HG03575 (cell line): Measurements from ENCODE around the gene DOK5.

ENCODE experiments used
- ATAC-seq: cut with Tn5 transposase; IDR thresholded peaks from one replicate; pipeline ENCODE4 v1.9.1; 2021; ENCODE audit not compliant: unreplicated experiment, insufficient number of reproducible peaks, low FRiP score; ENCODE audit errors: extremely low read depth

Gene DOK5

GRCh38 chr20:54629632-54630031 is 154.2 kb downstream of the DOK5 start:
- no peak for ATAC-seq

DNA sequence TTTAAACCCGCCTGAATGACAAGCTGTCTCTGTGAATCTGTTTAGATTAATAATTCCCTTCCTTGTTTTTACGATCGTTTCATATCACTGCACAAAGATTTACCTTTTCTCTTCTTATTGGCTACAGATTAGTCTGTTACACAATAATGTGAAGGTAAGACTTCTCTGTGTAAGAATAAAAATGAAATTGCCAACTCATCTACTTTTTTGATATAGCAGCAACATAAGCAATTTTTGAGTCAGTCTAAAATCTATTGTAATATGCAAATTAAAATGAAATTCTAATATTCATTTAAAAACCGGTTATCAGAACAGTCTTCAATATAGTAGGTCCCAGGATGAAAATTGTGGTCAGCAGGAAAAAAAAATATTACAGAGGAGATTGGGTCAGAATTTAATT is 155.2 kb downstream of the DOK5 start:
- ATAC-seq, result no peak

- no peak for ATAC-seq
Observed at GRCh38 chr20:54631059-54631458, 155.7 kb downstream of the DOK5 start.

DNA sequence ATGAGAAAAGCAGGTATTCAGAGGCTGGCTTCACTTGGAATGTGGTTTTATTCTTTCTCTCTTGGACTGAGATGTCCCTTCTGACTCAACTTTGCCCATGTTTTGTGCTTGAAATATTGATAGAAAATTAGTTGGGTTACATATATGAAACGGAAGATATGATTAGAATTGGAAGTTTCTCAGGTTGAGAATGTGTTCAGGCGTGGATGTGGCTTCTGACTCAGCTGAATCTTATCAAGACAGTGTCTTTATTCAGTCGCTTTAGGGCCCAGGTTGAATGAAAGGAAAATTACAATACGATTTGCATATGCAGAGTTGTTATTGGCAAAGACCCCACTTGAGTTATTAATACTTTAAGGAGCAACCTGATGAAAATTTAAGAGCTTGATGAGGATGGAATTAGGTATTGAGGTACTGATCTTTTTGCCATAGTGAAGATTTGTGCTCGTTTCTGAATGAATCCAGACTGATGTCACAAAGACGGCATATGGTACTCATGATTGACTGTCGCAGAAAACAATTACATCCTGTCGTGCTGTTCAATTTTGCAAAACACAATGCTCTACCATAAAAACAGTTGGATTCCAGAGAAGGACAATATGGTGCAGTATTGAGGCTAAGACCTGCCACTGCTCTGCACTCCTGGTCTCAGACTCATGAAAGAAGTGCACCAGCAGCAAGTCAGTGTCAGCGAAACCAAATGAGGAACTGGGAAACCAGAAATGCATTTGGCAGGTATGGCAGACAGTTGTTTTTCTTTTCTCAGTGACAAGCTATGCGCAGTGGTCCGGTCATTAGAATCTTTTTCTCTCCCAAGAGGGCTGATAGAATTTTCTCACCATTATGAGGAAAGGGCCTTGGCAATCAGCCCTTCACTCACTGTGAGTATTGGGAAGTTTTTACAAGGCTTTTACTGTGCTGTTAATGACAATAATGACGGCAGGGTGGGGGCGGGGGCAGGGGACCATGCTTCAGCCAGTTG is 158.3 kb downstream of the DOK5 start:
- peak; percentile 84 for ATAC-seq

GRCh38 chr20:54636575-54636974 is 161.2 kb downstream of the DOK5 start:
- ATAC-seq, result no peak

- ATAC-seq, result no peak
Observed at GRCh38 chr20:54639941-54640340, 164.5 kb downstream of the DOK5 start.

- no peak for ATAC-seq
Observed at GRCh38 chr20:54640800-54641199, 165.4 kb downstream of the DOK5 start.

DNA sequence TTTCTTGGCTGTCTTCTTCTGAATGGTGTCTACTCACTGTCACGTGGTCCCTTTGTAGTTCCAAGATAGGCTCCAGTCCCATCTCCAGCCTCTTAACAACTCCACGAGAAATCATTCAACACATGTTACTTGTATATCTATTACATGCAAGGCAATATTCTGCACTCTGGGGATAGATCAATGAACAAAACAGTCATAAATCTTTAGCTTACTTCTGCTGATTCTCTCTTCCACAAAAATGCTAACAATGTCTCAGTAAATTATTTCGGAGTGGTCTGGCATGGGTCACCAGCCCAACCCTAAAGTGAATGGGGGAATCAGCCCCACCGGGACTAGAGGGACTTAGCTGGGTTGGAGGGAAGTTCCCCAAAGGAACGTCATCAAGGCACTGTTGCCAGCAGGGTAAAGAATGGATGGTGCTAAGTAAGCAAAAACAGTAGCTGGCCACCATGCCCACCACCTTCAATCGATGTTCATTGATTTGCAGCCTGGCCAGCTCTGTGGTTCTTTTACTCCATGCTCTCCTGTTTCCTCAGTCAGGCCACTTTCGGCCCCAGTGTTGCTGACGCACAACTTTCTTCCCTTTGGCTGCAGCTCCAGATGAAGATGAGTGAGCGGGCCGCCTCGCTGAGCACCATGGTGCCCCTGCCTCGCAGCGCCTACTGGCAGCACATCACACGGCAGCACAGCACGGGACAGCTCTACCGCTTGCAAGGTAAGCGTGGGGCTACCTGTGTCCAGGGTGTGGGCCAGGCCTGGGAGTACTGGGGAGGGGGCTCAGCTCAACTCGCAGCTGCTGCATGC is 167.7 kb downstream of the DOK5 start:
- ATAC-seq, result no peak

DNA sequence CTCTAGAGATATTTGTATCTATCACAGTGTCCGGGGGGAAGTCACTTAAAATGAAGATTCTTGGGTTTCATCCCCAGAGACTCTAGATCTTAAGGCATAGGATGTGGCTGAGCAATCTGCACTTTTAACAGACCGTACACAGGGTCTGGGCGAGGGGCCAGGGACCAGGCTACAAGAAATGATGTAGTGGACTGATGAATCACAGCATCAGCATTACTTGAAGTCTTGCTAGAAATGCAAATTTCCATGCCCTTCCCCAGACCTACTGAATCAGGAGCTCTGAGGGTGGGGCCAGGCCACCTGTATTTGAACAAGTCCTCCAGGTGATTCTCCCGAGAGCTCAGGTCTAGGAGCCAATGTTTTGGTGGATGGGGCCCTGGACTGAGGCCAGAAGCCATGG is 168.4 kb downstream of the DOK5 start:
- ATAC-seq, result no peak

DNA sequence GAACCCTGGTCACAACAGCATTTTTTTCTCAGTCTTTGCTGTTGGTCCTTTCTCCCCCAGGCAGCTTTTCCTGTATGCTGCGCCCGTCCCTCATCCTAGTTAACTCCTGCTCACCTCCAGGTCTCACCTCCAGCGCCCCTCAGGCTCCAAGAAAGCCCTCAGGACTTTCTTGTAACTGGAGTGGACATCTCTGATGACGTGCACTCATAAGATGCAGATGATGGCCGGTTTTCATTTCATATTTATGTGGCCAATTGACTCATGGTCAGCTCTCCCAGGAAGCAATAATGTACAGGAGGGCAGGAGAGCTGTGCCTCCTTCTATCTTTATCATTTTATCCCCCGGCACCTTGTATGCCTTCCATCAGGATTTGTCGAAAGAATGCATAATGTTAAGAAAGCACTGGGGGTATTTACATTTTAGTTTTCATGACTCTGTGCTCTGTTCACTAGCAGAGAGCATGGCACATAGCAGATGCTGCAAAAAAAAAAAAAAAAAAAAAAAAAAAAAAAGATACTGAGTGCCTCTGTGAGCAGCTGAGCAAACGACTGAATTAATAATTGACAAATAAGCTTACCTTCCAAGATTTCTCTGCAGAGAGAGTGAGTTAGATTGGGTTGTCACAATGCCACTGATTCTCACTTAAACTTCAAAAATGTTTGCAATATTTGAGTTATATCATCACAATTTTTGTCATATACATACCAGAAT is 170.2 kb downstream of the DOK5 start:
- ATAC-seq, result no peak

GRCh38 chr20:54646156-54646517 is 170.7 kb downstream of the DOK5 start:
- no peak for ATAC-seq

GRCh38 chr20:54648421-54649142 is 173.2 kb downstream of the DOK5 start:
- no peak for ATAC-seq

DNA sequence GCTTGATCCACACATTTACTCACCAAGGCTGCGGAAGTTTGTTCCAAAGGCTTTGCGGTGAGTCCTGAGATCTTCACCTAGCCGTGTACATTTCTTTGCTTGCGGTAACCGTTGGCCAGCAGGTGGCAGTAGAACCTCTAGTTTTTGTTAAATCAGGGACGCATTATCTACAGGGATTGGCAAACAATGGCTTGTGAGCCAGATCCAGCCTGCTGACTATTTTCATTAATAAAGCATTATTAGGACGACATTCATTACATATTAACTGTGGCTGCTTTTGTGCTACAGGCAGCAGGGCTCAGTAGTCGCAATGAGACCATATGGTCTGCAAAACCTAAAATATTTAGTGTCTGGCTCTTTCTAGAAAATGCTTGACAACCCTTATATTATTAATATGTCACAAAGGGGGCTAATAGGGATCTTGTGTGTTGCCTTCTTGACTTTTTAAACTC is 174.1 kb downstream of the DOK5 start:
- no peak for ATAC-seq

GRCh38 chr20:54650052-54650719 is 174.8 kb downstream of the DOK5 start:
- no peak for ATAC-seq

DNA sequence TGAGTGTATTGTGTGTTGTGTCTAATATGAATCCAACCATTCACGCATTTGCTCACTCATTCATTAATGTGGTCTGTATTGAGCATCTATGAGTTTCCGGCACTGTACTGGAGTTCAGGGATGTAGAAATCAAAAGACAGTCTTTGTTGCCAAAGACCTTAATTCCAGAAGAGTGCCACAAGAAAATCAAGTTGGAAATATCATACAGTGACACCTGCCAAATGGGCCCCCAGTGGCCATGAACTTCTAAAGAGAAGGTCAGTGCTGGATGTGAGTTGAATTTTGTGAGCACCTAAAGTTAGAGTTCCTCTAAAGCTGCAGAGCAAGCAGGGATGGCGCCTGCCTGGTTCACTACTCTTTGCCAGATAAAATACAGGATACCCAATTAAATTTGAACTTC is 175.9 kb downstream of the DOK5 start:
- ATAC-seq, result no peak

DNA sequence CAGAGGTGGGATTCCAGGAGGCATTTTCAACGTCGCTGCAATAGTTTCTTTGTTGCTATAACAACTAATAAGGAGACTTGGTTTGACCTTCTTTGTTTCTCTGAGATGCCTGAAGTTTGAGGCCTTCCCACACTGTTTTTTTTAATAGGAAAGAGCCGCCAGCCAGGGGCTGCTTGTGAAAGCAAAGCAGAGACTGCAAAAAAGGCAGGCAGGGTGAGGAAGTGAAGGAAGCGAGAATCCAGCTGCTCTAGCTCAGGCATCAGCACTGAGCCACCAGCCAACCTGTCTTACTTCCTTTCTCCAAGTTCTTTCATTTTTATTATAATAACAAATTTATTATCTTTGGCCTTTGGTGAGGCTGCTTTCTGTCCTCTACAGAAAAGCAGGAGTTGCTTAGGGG is 179.1 kb downstream of the DOK5 start:
- ATAC-seq, result no peak

DNA sequence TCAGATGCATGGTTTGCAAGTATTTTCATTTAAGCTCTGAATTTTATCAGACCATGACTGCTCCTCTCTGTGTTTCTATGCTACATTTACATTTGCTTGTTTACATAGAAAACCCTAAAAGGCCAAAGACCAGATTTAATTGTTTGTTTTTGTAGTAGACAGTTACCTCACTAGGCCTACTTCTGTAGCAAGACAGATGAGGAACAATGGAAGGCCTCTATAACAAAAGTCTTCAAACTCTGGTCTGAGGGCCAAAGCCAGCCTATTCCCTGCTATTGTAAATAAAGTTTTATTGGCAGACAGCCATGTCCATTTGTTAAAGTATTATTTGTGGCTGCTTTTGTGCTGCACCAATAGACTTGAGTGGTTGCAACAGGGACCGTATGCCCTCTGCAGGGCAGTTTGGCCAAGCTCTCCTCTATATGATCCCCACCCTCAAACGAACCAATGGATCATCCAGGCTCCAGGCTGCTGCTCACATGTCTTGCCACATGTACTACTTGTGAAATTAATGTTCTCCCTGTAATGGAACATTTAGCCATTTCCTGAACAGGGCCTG is 182.0 kb downstream of the DOK5 start:
- ATAC-seq, result no peak

DNA sequence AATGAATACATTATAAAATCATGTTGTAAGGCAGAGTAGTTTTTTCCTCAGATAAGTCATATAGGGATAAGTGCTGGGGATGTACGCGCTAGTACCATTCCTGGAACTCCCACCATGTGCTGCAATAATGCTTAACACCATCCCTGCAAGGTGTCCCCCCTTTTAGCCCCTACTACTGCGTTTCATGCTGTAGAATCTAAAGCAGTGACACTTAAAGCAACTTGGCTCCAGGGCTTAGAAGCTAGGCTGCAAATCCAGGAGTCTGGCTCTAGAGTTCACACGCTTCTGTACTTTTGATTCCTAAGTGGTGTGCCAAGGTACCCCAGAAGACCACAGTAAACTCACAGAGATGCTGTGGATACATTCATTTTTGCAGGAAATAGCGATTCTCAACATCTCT is 183.1 kb downstream of the DOK5 start:
- ATAC-seq, result no peak
